Measurements from ENCODE around the gene MKNK1.

DNA sequence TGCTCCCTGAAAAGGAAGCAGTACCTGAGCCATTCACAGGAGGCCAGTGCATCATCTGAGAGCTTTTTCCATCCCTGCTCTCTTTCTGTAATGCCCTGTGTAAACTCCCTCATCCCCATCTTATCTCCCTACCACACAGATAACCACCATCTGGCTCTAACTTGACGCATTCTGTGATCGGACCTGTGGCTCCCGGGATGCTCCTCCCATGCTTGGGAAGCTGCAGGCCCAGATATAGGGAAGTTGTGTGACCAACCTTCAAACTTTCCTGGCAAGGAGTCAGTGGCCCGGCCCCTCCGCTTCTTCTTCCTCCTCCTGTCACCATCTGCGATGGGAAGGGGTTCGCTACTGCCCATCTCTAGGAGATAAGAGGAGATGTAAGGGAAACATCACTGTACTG lies 21.1 kb downstream of the MKNK1 start:
- TF ChIP-seq EZH2 (IDR thresholded peaks at IDR 0.05) (no peak), POLR2AphosphoS5 (IDR thresholded peaks at IDR 0.05; ENCODE audit: borderline replicate concordance, low read depth, low read length) (no peak)
